Vagina (tissue), 2 donors: Measurements from ENCODE around the gene TINCR. TPM values are rescaled to one million over a fixed set of nuclear protein-coding genes. Genes with fewer than 3 reads are reported as not detected.

Experiments
- DNase-seq, 2 donors: peaks; one replicate each; pipeline ENCODE4 v3.0.0-alpha.2; 2017; ENCODE audit errors: extremely low spot score in 2 of 2
- H3K27ac ChIP-seq: fragments of 200-600 bp; sonication (generic); one replicate; pipeline ENCODE4 v1.5.1; 2019
- H3K27me3 ChIP-seq: fragments of 200-600 bp; sonication (generic); one replicate; pipeline ENCODE4 v1.5.1; 2019
- H3K36me3 ChIP-seq, 2 donors: fragments of 200-600 bp; sonication (generic); one replicate each; pipeline ENCODE4 v1.5.1; 2017 to 2019
- H3K4me1 ChIP-seq: fragments of 200-600 bp; sonication (generic); one replicate; pipeline ENCODE4 v1.5.1; 2019
- H3K4me3 ChIP-seq, 2 donors: fragments of 200-600 bp; sonication (generic); 1 replicate in 1 of 2; 2 replicates in 1 of 2; pipeline ENCODE4 v1.5.1; 2016 to 2019
- H3K9me3 ChIP-seq: fragments of 200-600 bp; sonication (generic); one replicate; pipeline ENCODE4 v1.5.1; 2019
- POLR2A ChIP-seq, 2 donors: fragments of 450-650 bp; IDR thresholded peaks; one replicate each; pipeline ENCODE4 v1.6.1; 2017; ENCODE audit warnings: antibody characterized with exemption in 2 of 2, mild to moderate bottlenecking in 2 of 2, moderate library complexity in 2 of 2
- POLR2AphosphoS5 ChIP-seq, 2 donors: sonication (generic); formaldehyde crosslinking; IDR thresholded peaks; one replicate each; pipeline ENCODE4 v1.9.0; 2017; ENCODE audit warnings: antibody characterized with exemption in 2 of 2, mild to moderate bottlenecking in 2 of 2, low read depth in 1 of 2; ENCODE audit not compliant: insufficient read depth in 1 of 2
- intact Hi-C: fragments of 100-400 bp; cut with DNase I; formaldehyde crosslinking; loops from one replicate; pipeline ENCODE4 v1.15.1; 2023
- total RNA-seq: library from RNA; depleted of rRNA; stranded (reverse); fragments of >200 nt; gene quantifications from one replicate; pipeline ENCODE4 v1.2.3, GENCODE V29; 2016
- TF ChIP-seq, protein P1 (sequence below), 3 experiments: fragments of 450-650 bp in 2 of 3; fragments of 200-600 bp in 1 of 3; sonication (generic) in 1 of 3; IDR thresholded peaks; one replicate each; pipeline ENCODE4 v1.5.1; 2017 to 2019; ENCODE audit warnings: antibody characterized with exemption in 3 of 3, mild to moderate bottlenecking in 2 of 3, moderate library complexity in 2 of 3

TINCR gene
- total RNA-seq, 1 donor from 2014 or later: 37.1 TPM

DNA sequence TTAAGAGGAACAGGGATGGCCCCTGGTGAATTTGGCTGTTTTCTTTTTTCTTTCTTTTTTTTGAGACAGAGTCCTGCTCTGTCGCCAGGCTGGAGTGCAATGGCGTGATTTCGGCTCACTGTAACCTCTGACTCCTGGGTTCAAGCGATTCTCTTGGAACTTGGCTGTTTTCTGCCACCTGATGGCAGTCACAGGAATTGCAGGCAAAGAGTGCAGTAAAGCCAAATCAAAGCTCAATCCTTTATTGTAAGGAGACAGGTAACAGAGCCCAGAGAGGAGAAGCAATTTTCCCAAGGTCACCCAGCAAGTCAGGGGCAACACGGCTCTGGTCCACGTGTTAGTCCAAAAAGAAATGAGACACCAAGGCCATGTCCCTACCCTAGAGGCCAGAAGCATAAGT, 6.2 kb downstream of the TINCR start:
- Histone ChIP-seq H3K4me3 (no peak overlapping the region), H3K4me1 (peaks cover 7% of the 10 kb centered on the region), H3K36me3 (no peaks in the 10 kb centered on the region), H3K27me3 (no peaks in the 10 kb centered on the region), H3K9me3 (no peaks in the 10 kb centered on the region), H3K27ac (no peak overlapping the region)
- TF ChIP-seq POLR2AphosphoS5 (IDR thresholded peaks at IDR 0.05; ENCODE audit: insufficient read depth in 1 of 2, low read depth in 1 of 2): no peak
- TF ChIP-seq POLR2A (IDR thresholded peaks at IDR 0.05): no peak
- TF ChIP-seq, protein P1, sequence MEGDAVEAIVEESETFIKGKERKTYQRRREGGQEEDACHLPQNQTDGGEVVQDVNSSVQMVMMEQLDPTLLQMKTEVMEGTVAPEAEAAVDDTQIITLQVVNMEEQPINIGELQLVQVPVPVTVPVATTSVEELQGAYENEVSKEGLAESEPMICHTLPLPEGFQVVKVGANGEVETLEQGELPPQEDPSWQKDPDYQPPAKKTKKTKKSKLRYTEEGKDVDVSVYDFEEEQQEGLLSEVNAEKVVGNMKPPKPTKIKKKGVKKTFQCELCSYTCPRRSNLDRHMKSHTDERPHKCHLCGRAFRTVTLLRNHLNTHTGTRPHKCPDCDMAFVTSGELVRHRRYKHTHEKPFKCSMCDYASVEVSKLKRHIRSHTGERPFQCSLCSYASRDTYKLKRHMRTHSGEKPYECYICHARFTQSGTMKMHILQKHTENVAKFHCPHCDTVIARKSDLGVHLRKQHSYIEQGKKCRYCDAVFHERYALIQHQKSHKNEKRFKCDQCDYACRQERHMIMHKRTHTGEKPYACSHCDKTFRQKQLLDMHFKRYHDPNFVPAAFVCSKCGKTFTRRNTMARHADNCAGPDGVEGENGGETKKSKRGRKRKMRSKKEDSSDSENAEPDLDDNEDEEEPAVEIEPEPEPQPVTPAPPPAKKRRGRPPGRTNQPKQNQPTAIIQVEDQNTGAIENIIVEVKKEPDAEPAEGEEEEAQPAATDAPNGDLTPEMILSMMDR (IDR thresholded peaks at IDR 0.05): no peak
- intact Hi-C loops: no loop called here
- DNase-seq: no peak

DNA sequence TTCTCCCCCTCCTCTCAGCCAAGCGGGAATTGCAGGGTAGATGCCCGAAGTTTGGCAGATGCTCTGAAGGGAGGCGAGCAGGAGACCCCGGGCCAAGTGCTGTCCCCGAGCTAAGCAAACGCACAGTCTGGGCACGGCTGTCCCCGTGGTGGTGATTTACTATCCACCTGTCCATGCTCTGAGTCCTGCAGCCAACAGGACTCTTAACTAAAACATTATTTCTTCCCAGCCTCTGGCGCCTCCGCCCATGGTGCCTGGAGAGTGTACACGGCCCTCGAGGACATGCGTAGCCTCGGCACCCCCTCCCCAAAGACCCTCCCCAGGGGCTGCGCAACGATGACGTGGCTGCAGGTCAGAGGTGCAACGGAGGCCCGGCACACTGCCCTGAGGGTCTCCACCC, 7.6 kb downstream of the TINCR start:
- intact Hi-C loops: no loop called here

DNA sequence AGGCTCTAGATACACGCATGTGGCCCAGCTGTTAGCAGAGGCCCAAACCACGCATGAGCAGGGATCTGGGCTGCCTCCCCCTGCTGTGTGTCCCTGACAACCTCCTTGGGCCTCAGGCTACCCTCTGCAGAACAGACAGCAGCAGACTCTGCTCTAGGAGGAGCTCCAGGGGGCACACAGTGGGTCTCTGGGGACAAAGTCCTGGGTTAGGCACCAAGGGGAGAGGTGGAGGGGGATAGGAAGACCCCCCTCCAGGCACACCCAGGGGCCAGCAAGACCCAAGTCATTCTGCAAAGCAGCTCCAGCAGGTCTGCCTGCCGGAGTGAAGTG, 8.0 kb downstream of the TINCR start:
- DNase-seq: no peak
- no peak overlapping the region for H3K27ac ChIP-seq
- H3K4me1 ChIP-seq: peaks cover 7% of the 10 kb centered on the region
- H3K9me3 ChIP-seq: no peaks in the 10 kb centered on the region
- no peaks in the 10 kb centered on the region for H3K36me3 ChIP-seq
- intact Hi-C loops: no loop called here
- H3K27me3 ChIP-seq: no peaks in the 10 kb centered on the region
- H3K4me3 ChIP-seq: no peak overlapping the region
- TF ChIP-seq POLR2A (IDR thresholded peaks at IDR 0.05): no peak
- TF ChIP-seq, protein P1 (IDR thresholded peaks at IDR 0.05): no peak
- no peak for TF ChIP-seq POLR2AphosphoS5 (IDR thresholded peaks at IDR 0.05; ENCODE audit: insufficient read depth in 1 of 2, low read depth in 1 of 2)

More for the DNA sequence above, 7.6 kb downstream of the TINCR start:
- H3K27ac ChIP-seq: no peak overlapping the region
- H3K4me3 ChIP-seq: no peak overlapping the region
- H3K36me3 ChIP-seq: no peaks in the 10 kb centered on the region
- TF ChIP-seq POLR2A (IDR thresholded peaks at IDR 0.05) (no peak), POLR2AphosphoS5 (IDR thresholded peaks at IDR 0.05; ENCODE audit: insufficient read depth in 1 of 2, low read depth in 1 of 2) (no peak)
- TF ChIP-seq, protein P1 (IDR thresholded peaks at IDR 0.05): no peak
- no peak for DNase-seq
- no peaks in the 10 kb centered on the region for H3K27me3 ChIP-seq
- peaks cover 7% of the 10 kb centered on the region for H3K4me1 ChIP-seq
- H3K9me3 ChIP-seq: no peaks in the 10 kb centered on the region

DNA sequence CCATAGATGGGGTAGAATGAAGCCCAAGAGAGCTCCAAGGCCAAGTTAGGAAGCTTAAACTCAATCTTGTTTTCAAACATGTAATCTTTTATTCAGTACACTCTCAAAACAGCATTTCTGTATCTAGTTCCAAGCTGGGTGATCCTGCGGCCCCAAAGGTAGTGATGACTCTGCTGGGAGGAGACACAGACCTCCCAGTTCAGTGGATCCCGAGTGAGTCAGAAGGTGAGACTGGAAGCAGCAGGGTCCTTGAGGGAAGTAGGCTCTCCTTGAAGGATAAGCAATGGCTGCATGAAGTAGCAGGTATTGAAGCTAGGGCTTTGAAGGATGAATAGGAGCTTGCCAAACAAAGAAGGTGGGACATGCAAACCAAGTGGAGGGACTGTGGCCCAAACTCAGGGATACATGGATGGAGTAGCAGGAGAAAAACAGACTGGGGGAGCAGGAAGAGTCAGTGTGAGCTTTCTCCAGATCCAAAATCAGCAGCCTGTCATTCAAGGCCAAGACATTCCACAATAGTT, 9.6 kb downstream of the TINCR start:
- H3K9me3 ChIP-seq: no peaks in the 10 kb centered on the region
- no peak for TF ChIP-seq POLR2A (IDR thresholded peaks at IDR 0.05)
- no peak for TF ChIP-seq POLR2AphosphoS5 (IDR thresholded peaks at IDR 0.05; ENCODE audit: insufficient read depth in 1 of 2, low read depth in 1 of 2)
- TF ChIP-seq, protein P1 (IDR thresholded peaks at IDR 0.05): no peak
- no peak overlapping the region for H3K4me3 ChIP-seq
- H3K36me3 ChIP-seq: no peaks in the 10 kb centered on the region
- intact Hi-C loops: no loop called here
- no peak for DNase-seq
- no peaks in the 10 kb centered on the region for H3K27me3 ChIP-seq
- H3K4me1 ChIP-seq: no peaks in the 10 kb centered on the region
- H3K27ac ChIP-seq: peak overlapping the region; percentile 27

DNA sequence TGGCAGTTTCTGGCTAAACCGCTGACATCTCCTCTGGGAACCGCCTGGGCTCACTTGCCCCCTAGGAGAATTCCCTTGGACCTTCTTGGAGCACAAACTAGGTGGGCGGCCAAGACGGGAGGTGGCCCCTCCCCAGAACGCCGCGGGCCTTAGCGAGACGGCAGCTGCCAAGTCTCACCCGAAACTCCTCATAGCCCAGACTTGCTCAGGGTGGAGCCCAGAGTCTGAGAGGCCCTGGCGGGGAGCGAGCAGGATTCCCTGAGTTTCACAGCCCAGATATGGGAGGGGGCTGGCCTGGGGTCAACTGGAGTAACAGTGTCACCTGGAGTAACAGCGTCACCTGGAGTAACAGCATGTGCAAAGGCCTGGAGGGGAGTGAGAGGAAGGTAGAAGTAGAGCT, 10.1 kb downstream of the TINCR start:
- no peaks in the 10 kb centered on the region for H3K27me3 ChIP-seq
- TF ChIP-seq, protein P1 (IDR thresholded peaks at IDR 0.05): no peak
- no peak for TF ChIP-seq POLR2AphosphoS5 (IDR thresholded peaks at IDR 0.05; ENCODE audit: insufficient read depth in 1 of 2, low read depth in 1 of 2)
- no peak for TF ChIP-seq POLR2A (IDR thresholded peaks at IDR 0.05)
- H3K27ac ChIP-seq: peak overlapping the region; percentile 27
- no peaks in the 10 kb centered on the region for H3K36me3 ChIP-seq
- no peak for DNase-seq
- no peaks in the 10 kb centered on the region for H3K4me1 ChIP-seq
- H3K4me3 ChIP-seq: peak overlapping the region in 1 of 2 donors; percentile 10
- H3K9me3 ChIP-seq: no peaks in the 10 kb centered on the region
- intact Hi-C loops: no loop called here
